SJSA1 (cell line): ENCODE results near the gene UROS. TPM values are rescaled to one million over a fixed set of nuclear protein-coding genes. Genes with fewer than 3 reads are reported as not detected.

Source experiments
- DNase-seq, 2 experiments: peaks; one replicate each; pipeline ENCODE4 v3.0.0-alpha.2; 2015 to 2020; ENCODE audit warnings: low spot score in 2 of 2, low read depth in 1 of 2
- H3K27ac ChIP-seq: fragments of 250-450 bp; sonication (Bioruptor Pico); 2 replicates; pipeline ENCODE4 v1.5.1; 2020; ENCODE audit warnings: mild to moderate bottlenecking, moderate library complexity
- H3K27me3 ChIP-seq: fragments of 250-450 bp; sonication (Bioruptor Pico); replicated peaks from 2 replicates; pipeline ENCODE4 v1.5.1; 2020; ENCODE audit warnings: mild to moderate bottlenecking, moderate library complexity
- H3K36me3 ChIP-seq: fragments of 250-450 bp; sonication (Bioruptor Pico); 2 replicates; pipeline ENCODE4 v1.5.1; 2020; ENCODE audit warnings: mild to moderate bottlenecking
- H3K4me1 ChIP-seq: fragments of 250-450 bp; sonication (Bioruptor Pico); replicated peaks from 2 replicates; pipeline ENCODE4 v1.6.1; 2021; ENCODE audit warnings: mild to moderate bottlenecking
- H3K4me3 ChIP-seq: fragments of 250-450 bp; sonication (Bioruptor Pico); 2 replicates; pipeline ENCODE4 v1.5.1; 2020; ENCODE audit warnings: mild to moderate bottlenecking
- H3K9me3 ChIP-seq: fragments of 250-450 bp; sonication (Bioruptor Pico); replicated peaks from 2 replicates; pipeline ENCODE4 v1.5.1; 2020; ENCODE audit warnings: mild to moderate bottlenecking
- total RNA-seq: library from RNA; depleted of rRNA; stranded (reverse); fragments of >200 nt; shearing (Covaris generic); gene quantifications from 2 replicates; pipeline ENCODE4 v1.2.3, GENCODE V29; 2014; rRNA removed

UROS gene
- 93.6 and 136 TPM in 2 replicates for total RNA-seq

DNA sequence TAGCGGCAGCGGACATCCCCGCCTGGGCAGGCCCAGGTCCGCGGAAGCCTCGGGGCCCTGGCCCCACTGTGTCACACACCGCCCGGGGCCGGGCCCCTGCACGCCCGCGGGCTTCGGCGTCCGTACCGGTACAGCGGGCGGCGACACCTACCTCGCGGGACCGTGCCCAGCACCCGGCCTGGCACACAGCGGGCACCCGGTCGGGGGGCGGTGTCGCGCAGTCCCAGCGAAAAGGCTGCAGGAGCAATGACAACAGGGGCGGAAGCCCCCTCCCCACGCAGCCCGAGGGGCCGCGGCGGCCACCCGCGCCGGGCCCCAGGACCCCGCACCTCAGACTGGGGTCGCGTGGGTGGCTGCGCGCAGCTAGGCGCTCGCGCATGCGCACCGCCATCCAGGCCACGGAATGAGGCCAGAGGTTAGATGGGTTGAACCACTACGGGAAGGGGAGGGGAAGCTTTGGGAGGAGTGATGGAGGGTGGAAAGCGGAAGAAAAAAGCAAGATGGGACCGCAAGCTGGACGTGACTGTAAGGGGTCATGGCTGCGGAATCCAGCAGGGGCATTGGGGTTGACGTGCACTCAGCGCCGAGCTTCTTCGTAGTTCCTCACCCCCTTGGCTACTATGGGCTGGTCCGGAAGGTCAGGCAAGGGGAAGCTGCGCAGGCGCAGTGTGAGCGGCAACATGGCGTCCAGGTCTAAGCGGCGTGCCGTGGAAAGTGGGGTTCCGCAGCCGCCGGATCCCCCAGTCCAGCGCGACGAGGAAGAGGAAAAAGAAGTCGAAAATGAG lies at the start of gene UROS, which contains the start of gene BCCIP:
TSS of gene UROS (minus strand) at position 381 of the 785 bp plus-strand sequence. CDS start 6,759 bp downstream, outside the sequence.
TSS of gene BCCIP (plus strand) at position 669 of the 785 bp plus-strand sequence. CDS start at position 681, 12 bp downstream.
- no peaks in the 10 kb centered on the region for H3K27me3 ChIP-seq
- H3K36me3 ChIP-seq, result peaks cover 44% of the 10 kb centered on the region
- DNase-seq, result peak; percentile 91 to 98
- H3K27ac ChIP-seq, result peak within 1 kb of the TSS; percentile 98
- H3K4me3 ChIP-seq, result peak within 1 kb of the TSS; percentile 96
- peaks cover 15% of the 10 kb centered on the region for H3K4me1 ChIP-seq
- no peaks in the 10 kb centered on the region for H3K9me3 ChIP-seq

DNA sequence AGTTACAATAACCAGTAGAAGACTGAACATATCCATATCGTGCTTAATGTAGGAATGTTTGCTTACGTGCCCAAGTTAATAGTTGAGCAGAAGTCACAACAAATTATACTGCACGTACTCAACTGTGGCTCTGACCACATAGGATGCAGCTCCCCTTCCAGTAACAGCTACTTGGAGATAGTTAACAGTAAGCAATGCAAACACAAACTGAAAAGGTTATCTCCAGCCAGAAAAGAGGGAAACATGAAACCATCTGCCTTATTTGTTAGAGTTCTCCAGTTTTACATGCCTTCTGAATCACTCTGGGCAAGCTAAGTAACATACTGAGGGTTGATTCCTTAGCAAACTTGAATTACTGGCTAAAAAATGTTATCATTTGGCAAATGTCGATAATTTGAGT lies 48.3 kb upstream of the UROS start:
- H3K4me3 ChIP-seq, result no peak overlapping the region
- H3K27ac ChIP-seq, result no peak overlapping the region
- H3K36me3 ChIP-seq, result peaks cover 18% of the 10 kb centered on the region
- H3K9me3 ChIP-seq, result peaks cover 5% of the 10 kb centered on the region; the same call in 1 of the 2 replicates
- H3K27me3 ChIP-seq, result no peaks in the 10 kb centered on the region
- no peak for DNase-seq
- H3K4me1 ChIP-seq, result no peaks in the 10 kb centered on the region

DNA sequence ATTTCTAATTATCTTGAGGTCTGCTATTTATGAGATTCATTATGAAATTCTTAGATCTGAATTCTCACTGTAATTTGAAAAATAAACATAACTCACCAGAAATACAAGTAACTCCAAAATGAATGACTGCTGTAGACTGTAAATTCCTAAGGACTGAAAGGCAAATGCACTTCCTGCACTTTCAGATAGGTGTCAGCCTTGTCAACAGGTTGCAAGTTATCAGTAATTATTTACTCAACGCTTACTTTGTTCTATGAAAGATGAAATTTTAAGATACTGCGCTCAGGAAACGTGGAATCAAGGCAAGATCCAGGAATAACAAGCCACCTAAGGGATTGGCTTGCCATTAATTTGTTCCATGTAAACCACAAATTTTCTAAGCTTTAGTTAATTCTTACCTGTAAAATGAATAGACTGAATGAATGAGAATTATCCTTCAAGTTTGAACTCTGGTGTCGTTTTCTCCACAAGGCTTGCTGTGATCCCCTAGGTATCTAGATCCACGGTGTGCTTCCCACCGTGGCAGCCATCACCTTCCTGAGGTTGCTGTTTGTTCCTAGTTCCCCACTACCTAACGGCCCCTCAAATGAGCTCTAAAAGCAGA lies 45.4 kb upstream of the UROS start:
- no peaks in the 10 kb centered on the region for H3K9me3 ChIP-seq
- H3K36me3 ChIP-seq, result peaks cover 10% of the 10 kb centered on the region
- no peaks in the 10 kb centered on the region for H3K27me3 ChIP-seq
- H3K4me1 ChIP-seq, result no peaks in the 10 kb centered on the region
- no peak overlapping the region for H3K4me3 ChIP-seq
- H3K27ac ChIP-seq, result no peak overlapping the region
- peak in 1 of 2 experiments; percentile 11 for DNase-seq

DNA sequence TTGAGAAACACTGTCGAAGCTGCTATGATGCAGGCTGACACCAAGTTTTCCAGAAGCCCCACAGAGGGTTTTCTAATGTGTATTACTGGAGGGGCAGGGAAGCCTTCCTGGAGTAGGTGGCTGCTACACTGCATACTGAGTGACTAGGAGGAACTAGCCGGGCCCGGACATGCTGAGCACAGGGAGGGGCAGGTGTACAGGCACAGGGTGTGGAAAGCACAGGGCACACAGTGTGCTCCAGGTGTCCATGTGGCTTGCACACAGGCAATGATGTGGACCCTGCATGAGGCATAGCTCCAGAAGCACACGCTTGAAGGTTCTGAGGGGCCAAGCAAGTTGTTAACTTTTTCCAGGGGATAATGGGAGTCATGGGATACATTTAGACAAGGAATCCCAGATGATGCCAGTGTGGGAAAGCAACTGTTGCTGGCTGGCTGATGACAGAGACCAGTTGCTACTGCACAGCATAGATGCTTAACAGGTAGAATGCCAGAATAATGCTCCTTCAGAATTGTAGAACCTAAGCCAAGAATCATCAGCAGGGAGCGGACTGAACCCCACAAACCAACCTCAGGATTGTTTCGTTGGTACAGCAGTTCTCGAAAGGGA lies 43.5 kb upstream of the UROS start:
- no peaks in the 10 kb centered on the region for H3K9me3 ChIP-seq
- H3K27ac ChIP-seq, result no peak overlapping the region
- DNase-seq, result no peak
- no peak overlapping the region for H3K4me3 ChIP-seq
- H3K4me1 ChIP-seq, result no peaks in the 10 kb centered on the region
- no peaks in the 10 kb centered on the region for H3K27me3 ChIP-seq
- H3K36me3 ChIP-seq, result peaks cover 10% of the 10 kb centered on the region

DNA sequence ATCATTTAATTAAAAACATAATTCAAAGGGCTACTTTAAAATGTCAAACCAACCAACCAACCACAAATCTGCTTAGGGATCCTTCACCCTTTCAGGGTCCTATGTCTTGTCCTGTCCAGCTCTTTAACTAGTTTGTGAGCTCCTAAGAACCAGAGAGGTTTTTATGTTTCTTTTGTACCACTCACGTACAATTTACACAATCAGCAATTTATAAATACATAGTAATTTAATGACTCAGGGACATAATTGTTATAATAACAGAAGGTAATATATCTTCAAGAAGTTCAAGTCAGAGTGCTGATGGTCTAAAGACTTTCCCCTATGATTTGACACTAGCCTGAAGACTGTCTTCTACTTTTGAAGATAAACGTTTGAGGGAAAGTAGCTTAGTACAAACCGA lies 42.1 kb upstream of the UROS start:
- peaks cover 10% of the 10 kb centered on the region for H3K36me3 ChIP-seq
- no peaks in the 10 kb centered on the region for H3K9me3 ChIP-seq
- H3K4me3 ChIP-seq, result no peak overlapping the region
- no peaks in the 10 kb centered on the region for H3K27me3 ChIP-seq
- H3K27ac ChIP-seq, result no peak overlapping the region
- no peaks in the 10 kb centered on the region for H3K4me1 ChIP-seq
- DNase-seq, result no peak

DNA sequence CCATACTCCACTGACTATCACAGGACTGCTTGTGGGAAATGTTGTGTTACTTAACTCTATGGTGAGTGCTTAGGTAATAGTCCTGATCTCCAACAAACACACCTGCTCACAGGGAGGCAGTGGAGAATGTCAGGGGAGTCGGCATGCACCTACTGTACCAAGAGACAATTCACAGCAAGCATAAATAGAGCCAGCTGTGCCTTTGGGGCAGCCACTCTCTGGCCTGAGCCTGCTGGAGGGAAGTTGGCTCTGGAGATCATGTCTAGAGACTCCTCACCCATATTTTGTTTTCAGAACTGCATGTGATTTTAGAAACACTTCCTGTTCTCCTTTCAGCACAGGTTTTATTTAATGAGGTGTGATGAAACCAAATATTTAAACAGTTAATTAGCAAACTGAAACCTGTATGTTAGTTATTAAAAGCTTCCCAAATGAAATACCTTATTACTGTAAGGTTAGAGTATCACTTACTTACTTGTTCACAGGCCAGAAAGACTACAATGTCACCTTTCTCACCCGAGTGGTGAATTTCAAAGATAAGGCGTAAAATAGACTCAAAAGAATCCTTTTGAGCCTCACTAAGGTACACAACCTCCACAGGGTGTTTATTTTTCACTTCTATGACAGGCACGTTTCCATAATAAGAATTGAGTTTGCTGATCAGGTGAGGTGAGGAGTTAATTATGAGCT lies 36.2 kb upstream of the UROS start:
- Histone ChIP-seq H3K27me3 (no peaks in the 10 kb centered on the region), H3K4me3 (no peak overlapping the region), H3K4me1 (no peaks in the 10 kb centered on the region), H3K27ac (no peak overlapping the region), H3K9me3 (no peaks in the 10 kb centered on the region), H3K36me3 (peaks cover 3% of the 10 kb centered on the region; the same call in 1 of the 2 replicates)
- DNase-seq, result no peak

DNA sequence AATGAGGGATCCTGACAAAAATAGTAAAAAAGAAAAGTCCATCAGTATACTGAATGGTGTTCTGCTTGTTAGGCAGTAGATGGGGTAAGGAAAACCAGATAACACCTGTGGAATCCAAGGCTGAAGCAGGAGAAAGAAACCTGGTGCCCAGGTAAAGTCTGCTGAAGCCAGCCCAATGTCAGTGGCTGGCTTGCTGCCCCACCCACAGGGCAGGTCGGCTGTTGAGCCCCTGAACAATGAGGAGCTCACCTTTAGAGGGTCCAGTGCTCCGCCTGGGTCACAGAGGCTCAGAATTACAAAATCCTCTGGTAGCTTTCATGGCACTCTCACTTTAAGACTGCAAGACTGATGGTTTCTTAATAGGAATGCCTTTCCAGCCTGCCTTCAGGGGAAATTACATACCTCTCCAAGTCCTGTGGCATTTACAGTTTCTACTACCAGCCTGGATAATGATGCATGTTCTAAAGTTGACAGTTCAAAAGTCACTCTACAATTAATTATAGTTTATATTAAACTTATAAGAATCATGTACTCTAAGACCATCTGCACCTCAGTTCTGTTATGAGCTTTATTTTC lies 34.2 kb upstream of the UROS start:
- Histone ChIP-seq H3K4me3 (no peak overlapping the region), H3K4me1 (no peaks in the 10 kb centered on the region), H3K27me3 (no peaks in the 10 kb centered on the region), H3K27ac (no peak overlapping the region), H3K9me3 (no peaks in the 10 kb centered on the region), H3K36me3 (peaks cover 15% of the 10 kb centered on the region)
- DNase-seq, result no peak

DNA sequence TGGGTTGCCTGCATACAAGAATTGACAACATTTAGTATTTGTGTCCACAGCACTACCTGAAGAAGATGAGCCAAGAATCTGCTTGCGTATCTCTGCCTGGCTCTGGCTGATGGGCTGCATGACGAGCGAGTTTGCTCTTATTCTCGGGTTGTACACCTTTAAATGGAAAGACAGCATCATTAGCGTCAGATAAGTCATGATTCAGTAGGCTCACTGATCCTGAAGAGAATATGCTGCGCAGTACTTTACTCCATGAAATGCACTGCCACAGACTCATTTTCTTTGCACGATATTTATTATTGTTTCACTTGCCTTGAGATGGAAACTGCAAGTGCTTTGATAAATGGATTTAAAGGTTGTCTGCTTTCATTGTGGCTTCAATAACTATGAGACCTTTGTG lies 29.4 kb upstream of the UROS start:
- DNase-seq, result no peak
- Histone ChIP-seq H3K9me3 (no peaks in the 10 kb centered on the region), H3K4me3 (no peak overlapping the region), H3K36me3 (peaks cover 30% of the 10 kb centered on the region), H3K4me1 (no peaks in the 10 kb centered on the region), H3K27me3 (no peaks in the 10 kb centered on the region), H3K27ac (no peak overlapping the region)

DNA sequence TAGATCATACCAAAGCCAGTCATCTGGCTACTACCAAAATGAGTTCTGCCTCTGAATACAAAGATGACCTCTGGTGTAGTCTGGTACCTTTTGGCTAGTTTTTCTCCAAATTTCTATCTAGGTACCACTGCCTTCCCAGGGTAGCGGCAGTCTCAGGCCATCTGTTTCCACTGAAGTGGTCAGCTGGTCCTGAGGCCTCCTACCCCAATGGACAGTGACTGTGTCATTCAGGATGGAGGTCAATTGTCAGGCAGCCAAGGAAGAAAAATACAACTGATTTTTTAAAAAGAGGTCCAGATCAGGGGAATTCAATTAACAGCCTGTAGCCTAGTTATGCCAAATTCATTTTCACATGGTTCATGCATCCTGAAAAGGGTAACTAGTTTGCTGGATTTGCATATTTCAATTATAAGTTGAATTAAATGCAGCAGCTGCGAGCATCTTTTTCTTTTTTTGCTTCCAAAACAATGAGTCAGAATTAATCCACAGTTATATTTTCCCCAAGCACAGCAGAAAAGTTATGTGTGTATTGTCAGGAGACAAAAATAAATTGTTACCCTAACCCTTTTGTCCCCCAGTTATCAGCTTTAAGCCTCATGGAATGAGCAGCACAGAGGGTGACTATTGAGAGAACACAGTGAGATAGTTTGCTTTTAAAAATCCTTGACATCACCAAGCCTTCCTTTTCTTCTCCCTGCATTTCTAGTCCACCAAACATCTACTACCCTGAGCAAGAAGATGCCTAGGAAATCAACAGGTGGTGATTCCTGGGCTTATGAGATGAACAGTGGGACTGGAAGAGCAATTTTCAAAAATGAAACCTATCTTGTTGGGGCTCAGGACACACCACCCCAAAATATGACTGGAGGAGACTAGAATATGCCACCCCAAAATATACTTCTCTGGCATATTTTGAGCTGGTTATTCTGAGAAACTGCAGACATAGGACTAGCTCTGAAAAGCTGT lies 28.0 kb upstream of the UROS start:
- no peak overlapping the region for H3K4me3 ChIP-seq
- H3K9me3 ChIP-seq, result no peaks in the 10 kb centered on the region
- H3K27ac ChIP-seq, result no peak overlapping the region
- no peaks in the 10 kb centered on the region for H3K27me3 ChIP-seq
- no peak for DNase-seq
- H3K36me3 ChIP-seq, result peaks cover 30% of the 10 kb centered on the region
- H3K4me1 ChIP-seq, result no peaks in the 10 kb centered on the region

DNA sequence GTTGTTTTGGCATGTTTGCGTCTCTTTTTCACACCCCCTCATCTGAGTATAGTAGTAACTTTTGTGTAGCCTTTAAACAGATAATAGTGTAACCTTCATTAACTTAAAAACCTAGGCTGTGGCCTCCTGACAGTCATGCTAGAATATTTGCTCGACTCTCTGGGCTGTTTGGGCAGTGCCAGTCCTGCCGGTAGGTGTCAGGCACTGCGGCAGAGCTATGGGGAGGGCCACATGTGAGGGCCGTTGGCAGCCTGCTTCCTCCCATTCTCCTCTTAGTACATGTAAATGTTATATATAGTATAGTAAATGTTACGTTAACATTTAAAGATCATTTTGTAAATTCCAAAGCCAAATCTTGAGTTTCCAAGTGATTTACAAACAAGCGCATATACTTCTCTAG lies 26.4 kb upstream of the UROS start:
- H3K4me1 ChIP-seq, result no peaks in the 10 kb centered on the region
- no peaks in the 10 kb centered on the region for H3K9me3 ChIP-seq
- peaks cover 32% of the 10 kb centered on the region for H3K36me3 ChIP-seq
- H3K27ac ChIP-seq, result no peak overlapping the region
- no peak overlapping the region for H3K4me3 ChIP-seq
- no peak for DNase-seq
- H3K27me3 ChIP-seq, result no peaks in the 10 kb centered on the region

DNA sequence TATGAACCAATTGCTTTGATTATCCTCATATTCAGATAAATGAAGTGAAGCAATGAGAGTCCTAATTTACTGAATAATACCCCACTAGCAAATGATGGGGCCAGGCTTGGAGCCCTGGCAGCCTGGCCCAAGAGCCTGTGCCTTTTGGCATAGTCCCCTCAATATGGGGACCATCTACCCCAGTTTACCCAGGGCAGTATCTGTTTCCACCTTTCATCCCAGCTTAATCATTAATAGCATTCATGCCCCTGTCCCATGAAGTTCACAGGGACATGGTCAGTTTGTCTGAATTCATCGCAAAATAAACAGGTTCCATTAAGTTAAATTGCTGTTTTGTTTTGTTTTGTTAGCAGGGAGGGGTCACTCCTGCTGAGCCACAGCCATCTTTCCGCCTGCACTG lies 25.8 kb upstream of the UROS start:
- no peaks in the 10 kb centered on the region for H3K27me3 ChIP-seq
- H3K9me3 ChIP-seq, result no peaks in the 10 kb centered on the region
- peaks cover 31% of the 10 kb centered on the region for H3K36me3 ChIP-seq
- no peaks in the 10 kb centered on the region for H3K4me1 ChIP-seq
- DNase-seq, result no peak
- no peak overlapping the region for H3K4me3 ChIP-seq
- no peak overlapping the region for H3K27ac ChIP-seq

DNA sequence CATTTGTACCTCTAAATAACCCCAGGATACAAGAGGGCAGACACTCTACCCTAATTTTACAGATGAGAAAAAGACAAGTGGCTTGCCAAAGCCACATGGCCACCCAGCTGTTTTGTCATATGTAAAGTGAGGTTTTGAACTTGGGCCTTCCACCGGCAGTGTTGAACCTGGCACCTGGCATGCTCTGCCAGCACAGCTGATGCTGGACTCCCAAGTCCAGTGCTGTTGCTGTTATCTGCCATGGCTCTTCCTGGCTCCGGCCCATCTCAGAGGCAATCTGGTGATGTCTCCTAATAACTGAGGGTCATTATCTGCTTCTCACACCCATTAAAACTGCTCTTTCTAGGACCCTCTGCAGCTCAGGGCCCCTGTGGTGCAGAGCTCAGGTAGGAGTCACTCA lies 25.3 kb upstream of the UROS start:
- Histone ChIP-seq H3K4me1 (no peaks in the 10 kb centered on the region), H3K9me3 (no peaks in the 10 kb centered on the region), H3K27ac (no peak overlapping the region), H3K36me3 (peaks cover 28% of the 10 kb centered on the region), H3K27me3 (no peaks in the 10 kb centered on the region), H3K4me3 (no peak overlapping the region)
- no peak for DNase-seq
